ENCODE measurements around the gene FBXL4.

Gene FBXL4

DNA sequence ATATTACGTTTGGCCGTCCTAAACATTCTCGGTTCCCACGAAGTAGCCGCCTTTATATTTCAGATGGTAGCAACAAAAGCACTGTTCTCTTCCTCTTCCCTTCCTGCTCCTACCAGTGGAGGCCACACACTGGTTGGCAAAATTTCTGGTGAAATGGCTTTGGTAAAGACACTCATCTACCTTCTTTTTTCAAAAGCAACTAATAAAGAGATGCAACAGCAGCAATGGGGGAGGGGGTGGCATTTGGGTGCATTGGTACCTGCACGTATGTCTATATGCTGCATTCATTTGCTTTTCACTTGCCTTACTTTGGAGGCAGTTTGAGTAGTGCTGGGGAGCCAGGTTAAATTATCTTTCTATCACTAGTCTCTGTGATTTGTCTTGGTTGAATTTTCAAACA lies 107.4 kb downstream of the FBXL4 start:
- in situ Hi-C loops (cut with MboI; ENCODE audit: low sequenced_read_pairs) = no loop called here

DNA sequence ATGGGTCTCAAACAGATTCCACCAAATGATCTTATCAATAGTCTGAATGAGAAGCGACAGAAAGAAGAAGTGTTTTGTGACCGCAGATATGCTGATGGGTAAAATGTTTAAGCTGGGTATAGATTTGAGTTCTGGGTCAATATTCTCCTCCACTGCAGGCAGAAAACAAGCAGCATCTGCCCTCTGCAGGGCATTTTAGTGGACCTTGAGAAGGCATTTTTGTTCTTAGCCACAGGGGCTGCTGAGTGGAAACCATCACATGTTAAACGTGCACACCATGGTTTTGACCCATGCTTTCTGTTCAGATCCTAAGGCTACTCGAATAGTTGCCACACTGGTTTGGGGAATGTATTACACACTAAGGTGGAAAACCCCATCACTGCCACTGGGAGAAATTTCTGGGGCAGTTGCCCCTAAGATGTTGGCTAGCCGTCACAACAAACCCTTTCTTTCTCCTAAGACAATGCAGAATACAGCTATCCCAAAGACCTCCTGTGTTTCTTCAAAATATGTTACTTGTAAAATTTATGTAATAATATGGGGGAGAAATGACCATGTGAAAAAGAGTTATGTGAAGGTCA lies 107.9 kb downstream of the FBXL4 start:
- in situ Hi-C loops (cut with MboI; ENCODE audit: low sequenced_read_pairs) = no loop called here

DNA sequence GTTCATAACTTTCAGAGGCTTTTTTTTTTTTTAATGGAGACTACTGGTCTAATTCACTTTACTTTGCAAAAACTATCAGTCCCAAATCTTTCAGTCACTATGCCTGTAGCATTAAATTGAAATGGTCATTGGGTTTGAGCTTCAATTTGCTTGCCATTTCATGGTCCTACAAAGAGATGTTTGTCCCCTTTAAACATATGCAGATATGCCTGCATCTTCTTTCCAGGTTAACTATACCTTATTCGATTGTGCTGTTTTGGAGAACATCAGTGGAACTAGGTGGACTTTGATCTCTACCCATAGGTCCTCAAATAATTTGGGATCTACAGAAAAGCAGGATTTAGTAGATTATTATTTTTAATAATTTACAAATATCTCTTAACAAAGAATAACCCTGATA lies 108.8 kb downstream of the FBXL4 start:
- in situ Hi-C loops (cut with MboI; ENCODE audit: low sequenced_read_pairs) = no loop called here

DNA sequence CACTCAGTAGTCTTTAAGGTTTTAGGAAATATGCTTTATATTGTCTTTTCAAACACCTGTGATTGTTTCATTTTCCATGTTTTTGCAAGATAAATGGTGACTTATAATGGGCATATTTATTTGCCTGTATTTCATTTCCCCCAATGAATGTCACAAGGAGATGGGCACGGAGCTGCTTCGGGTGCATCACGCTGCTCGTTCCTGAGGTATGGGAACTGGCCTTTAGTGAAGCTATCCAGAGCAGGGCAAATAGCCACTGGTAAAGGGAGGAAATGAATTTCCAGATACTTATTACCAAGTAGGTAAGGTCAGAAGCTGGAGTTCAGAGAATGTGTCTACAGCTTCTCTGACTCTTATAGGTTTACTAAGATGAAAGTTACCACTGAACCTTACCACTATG lies 109.7 kb downstream of the FBXL4 start:
- in situ Hi-C loops (cut with MboI; ENCODE audit: low sequenced_read_pairs) = no loop called here

DNA sequence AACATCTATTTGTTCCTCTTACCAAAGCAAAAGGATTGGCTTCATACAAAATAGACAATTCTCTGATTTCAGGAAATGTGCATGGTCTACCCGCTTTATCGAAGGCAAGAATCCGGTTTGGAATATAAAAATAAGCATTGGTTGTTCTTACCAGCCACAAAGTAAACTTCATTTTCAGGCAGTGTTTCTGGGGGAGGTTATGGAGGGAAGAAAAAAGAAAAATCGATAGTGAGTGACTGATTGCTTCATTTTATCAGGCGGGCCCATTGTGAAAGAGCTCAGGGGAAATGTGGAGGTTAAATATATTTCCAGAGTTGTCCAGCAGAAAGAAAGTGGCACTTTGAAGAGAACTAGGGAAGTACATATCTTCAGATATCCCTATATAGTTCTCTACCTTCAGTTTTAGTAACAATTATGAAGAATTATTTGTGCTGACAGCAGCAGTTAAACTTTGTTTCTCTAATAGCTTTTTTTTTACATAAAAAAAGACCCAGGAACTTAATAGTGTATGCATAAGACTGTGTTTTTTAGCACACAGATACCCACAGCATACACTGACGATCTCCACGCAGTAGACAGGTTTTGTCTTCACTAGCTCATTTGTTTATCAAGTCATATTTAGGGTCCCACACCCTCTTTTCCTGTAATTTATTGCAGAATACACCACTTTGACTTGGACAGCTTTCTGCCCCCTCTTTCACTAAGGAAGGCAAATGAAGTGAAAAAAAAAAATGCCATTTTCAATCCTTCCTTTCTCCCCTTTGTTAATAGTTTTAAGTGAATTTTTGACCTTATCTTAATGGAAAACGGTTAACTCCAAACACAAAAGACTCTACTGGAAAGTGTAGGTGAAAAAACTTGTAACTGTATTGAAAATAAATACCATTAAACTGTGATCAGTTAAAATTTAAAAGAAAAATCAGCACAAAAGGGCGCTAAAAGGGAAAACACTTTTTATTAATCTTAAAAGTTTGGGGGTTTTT lies 110.5 kb downstream of the FBXL4 start:
- in situ Hi-C loops (cut with MboI; ENCODE audit: low sequenced_read_pairs) = no loop called here

DNA sequence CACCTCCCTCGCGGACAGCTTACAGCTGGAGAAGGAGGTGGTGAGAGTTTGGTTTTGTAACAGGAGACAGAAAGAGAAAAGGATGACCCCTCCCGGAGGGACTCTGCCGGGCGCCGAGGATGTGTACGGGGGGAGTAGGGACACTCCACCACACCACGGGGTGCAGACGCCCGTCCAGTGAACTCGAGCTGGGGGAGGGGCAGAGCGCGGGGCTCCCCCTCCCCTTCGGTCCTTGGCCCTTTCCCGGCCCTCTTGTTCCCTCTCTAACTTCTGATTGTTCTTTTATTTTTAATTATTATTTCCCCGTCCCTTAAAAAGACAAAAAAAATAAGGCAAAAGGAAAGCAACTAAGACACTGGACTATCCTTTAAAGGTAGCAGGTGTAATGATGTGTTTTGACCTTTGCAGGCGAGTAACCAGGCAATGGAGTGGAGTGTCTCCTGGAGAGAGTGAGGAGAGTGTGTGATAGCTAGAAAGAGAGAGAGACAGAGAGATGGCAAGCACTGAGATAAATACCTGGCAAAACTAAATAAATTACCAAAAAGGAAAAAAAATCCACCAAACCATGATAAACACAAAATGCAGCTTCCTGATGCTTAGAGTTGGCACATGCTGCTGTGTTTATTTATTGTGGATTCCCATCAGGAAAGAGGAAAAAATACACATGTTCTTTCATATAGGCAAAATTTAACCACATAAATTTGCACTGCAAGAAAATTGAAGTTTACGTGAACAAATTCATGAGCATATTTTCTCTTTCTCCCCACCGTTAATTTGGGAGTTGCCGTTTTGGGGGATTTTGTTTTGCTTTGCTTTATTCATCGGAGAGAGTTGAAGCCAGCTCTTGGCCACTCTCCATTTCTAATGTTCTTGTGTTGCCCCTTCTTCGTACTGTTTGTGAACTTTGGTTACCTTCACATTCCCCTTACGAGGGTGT lies 111.5 kb downstream of the FBXL4 start:
- in situ Hi-C loops (cut with MboI; ENCODE audit: low sequenced_read_pairs) = no loop called here

DNA sequence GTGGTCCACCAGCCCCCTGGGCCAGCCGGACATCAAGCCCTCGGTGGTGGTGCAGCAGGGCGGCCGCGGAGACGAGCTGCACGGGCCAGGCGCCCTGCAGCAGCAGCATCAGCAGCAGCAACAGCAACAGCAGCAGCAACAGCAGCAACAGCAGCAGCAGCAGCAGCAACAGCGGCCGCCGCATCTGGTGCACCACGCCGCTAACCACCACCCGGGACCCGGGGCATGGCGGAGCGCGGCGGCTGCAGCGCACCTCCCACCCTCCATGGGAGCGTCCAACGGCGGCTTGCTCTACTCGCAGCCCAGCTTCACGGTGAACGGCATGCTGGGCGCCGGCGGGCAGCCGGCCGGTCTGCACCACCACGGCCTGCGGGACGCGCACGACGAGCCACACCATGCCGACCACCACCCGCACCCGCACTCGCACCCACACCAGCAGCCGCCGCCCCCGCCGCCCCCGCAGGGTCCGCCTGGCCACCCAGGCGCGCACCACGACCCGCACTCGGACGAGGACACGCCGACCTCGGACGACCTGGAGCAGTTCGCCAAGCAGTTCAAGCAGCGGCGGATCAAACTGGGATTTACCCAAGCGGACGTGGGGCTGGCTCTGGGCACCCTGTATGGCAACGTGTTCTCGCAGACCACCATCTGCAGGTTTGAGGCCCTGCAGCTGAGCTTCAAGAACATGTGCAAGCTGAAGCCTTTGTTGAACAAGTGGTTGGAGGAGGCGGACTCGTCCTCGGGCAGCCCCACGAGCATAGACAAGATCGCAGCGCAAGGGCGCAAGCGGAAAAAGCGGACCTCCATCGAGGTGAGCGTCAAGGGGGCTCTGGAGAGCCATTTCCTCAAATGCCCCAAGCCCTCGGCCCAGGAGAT lies 112.4 kb downstream of the FBXL4 start:
- in situ Hi-C loops (cut with MboI; ENCODE audit: low sequenced_read_pairs) = no loop called here

DNA sequence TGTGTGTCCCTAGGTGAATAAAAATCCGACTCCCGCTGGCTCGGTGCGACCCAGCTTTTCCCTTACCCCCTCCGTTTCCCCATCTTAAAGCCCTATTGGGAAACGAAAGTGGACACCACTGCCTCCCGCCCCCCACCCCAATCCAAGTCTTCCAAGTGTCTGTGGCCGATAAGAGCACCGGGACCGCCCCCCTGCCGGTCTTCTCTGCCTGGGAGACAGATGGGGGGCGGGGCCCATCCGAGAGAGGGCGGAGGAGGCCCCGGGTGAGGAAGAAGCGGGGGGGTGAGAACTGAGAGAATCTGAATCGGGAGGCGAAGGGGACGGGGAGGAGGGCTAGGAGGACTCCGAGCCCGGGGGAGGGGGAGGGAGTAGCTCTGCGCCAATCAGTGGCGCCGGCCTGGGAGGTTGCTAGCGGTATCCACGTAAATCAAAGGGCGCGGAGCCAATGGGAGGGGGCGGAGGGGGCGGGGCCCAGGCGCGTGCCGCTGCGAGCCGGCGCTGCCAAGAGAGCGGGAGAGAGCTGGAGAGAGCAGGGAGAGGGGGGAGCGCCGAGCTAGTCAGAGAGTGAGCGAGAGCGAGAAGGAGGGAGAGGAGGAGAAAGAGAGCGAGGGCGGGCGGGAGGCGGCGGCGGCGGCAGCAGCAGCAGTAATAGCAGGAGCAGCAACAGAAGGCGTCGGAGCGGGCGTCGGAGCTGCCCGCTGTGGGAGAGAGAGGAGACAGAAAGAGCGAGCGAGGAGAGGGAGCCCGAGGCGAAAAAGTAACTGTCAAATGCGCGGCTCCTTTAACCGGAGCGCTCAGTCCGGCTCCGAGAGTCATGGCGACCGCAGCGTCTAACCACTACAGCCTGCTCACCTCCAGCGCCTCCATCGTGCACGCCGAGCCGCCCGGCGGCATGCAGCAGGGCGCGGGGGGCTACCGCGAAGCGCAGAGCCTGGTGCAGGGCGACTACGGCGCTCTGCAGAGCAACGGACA lies 113.4 kb downstream of the FBXL4 start, which contains the start of gene POU3F2:
Gene POU3F2 (plus strand): TSS at position 515 of the 972 bp plus-strand sequence. CDS start 300 bp downstream, at position 815.
- in situ Hi-C loops (cut with MboI; ENCODE audit: low sequenced_read_pairs) = no loop called here

DNA sequence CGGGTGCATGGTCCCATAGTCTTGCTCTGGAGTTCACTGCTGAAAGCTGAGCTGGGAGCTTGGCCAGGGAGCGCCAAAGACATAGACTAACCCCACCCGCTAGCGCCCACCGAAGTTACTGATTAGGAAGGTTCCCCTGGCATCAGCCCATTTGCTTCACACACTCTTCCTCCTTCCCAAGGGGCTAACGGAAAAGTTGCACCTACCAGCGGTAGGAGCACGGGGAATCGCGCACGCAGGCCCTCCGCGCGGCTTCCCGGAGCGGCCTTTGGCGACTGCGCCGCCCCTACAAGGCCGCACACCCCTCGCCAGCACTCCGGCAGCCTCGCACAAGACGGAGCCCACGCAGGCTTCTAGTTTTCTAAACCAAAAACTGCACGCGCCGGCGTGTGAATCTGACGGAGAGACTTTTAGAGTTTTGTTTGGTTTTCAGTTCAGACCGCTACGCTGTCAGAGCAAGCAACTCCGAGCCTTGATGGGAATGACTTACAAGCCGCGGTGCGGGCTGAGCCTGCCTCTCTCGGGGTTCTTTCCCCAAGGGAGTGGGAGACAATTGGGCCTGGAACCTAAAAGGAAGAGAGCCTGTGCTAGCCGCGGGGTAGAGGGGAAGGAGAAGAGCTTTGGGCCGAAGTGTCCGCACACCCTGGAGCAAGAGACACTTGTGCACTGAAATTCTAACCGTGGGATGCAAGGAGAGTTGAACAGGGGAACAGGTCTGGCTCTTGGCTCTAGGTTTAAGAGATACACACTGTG lies 114.3 kb downstream of the FBXL4 start:
- in situ Hi-C loops (cut with MboI; ENCODE audit: low sequenced_read_pairs) = no loop called here

DNA sequence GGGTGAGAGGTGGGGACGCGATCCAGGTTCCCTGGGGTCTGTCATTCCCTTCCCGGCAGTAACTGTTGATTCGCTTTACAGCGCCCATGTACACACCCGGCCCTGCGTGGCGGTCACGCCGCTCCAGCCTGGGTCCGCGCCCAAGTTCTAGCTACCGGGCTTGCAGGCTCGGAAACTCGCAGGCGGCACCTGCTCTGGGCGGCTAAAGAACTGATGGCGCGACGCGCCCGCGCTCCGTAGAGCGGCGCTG lies 114.8 kb downstream of the FBXL4 start:
- in situ Hi-C loops (cut with MboI; ENCODE audit: low sequenced_read_pairs) = no loop called here

DNA sequence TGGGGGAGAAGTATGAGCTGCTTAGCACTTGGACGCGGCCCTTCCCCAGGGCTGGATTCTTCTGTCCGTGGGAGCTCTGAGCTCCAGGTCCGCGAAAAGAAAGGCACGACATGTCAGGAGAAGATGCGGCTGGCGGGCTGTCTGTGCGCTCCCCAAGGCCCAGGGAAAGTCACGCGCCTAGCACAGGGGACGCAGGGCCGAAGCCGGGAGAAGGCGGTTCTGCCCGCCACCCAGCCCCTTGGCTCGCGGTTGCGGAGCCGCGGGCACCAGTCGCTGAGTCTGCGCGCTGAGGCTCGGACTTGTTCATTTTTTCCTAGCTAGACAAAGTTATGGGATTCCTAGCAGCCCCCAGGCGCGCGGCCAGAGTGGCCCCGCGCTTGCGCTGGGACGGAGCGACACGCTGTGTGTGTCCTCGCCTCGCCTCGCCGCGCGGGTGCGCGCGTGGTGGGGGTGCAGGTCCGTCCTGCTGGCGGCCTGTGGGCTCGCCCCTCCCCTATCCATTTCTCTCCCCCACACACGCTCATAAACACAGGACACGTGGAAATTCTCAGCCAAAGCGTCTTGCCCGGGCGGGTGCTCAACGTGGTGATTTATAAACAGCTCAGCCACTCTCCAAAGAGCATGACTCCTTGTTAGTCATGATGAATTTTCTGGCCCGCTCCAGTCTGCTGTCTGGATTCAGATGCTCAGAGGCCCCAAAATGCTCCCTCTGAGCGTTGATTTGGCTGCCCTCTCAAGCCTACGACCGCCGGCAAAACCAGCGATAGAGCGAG lies 115.3 kb downstream of the FBXL4 start:
- in situ Hi-C loops (cut with MboI; ENCODE audit: low sequenced_read_pairs) = no loop called here

DNA sequence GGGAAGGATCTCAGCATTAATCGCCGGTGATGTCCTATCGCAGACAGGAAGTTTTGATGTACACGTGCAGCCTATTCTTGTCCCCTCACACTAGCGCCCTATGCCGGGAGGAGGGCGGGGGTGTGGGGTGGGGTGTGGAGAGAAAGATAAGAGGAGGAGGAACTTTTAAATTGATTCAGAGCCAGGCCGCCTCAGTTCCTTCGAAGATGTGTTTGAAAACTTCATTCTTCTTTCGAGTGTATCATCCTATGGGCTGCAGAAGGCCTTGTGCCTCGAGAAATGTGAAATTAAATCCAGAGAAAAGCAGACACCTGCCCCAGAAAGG lies 115.8 kb downstream of the FBXL4 start:
- in situ Hi-C loops (cut with MboI; ENCODE audit: low sequenced_read_pairs) = no loop called here

DNA sequence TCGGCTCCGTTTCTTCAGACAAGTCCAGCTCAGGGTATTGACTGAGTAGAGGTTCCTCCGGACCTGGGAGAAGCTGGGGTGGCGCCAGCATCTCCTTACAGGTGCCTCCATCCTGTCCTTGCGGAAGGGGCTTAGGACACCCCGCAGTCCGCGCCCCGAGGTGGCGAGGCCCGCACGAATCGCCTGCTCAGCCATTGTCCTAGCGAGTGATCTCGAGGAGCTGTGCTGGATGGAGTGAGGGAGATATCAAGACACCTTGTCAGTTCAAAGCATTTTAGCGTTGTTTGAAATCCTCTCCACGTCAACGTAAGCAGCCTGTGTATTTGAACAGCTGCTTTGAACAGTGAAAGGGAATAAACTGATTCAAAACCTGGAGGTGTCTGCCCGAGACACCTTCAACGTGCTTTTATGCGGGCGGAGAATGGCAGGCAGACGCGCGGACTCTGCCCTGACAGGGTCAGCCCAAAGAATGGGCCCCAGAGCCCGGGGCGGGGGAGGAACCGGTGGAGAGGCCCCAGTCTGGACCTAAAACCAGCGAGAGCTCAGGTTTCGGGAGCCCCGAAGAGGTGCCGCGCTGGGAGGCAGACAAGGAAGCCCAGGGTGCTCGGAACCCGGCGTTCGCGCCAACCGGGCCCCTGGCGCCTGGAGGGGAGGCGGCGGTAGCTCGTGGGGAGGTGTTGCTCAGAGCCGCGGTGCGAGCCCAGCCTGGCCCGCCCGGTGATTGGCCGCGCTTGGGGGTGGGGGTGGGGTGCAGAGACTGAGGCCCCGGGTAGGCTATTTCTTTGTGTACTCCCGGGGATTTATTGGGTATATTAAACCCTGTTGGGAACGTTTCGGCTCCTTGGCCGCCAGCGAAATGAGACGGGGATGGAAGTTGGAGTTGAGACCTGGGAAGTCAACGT lies 116.4 kb downstream of the FBXL4 start:
- in situ Hi-C loops (cut with MboI; ENCODE audit: low sequenced_read_pairs) = no loop called here

DNA sequence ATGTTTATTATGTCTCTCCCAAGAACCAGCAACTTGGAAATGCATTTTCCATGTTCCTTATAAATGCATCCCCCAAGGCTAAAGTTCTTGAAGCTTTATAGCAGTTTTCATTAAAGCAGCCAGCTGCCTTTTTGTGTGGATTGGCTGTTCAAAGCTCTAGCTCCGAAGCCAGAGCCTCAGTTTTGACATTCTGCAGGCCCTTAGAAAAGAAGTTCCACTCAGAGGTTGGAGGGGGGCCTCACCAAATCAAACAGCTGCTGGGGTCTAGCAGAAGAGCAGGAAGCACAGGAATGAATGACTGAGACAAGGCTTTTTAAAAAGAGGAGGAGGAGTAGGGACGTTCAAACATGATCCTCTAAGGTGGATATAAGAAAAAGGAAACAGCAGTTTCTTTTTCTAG lies 117.6 kb downstream of the FBXL4 start:
- in situ Hi-C loops (cut with MboI; ENCODE audit: low sequenced_read_pairs) = no loop called here

DNA sequence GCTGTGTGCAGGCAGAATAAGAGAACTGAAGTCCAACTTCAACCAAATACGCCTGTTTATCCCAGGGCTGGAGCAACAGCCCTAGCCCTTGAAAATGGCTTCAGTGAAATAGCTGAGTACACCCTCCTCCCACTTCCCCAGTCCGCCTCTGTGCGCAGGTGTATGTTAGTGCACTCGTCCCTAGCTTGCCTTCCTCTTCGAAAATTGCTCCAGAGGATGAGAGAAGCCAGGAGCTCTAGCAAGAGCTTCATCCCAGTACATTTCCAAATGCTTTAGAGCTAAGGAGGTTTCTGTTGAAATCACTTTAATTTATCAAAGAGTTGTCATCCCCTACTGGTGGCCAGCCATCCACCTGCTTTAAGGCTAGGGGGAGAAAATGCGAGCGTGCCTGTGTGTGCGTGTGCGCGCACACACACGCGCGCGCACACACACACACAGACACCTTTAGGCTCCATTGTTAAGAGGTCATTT lies 118.8 kb downstream of the FBXL4 start:
- in situ Hi-C loops (cut with MboI; ENCODE audit: low sequenced_read_pairs) = no loop called here

DNA sequence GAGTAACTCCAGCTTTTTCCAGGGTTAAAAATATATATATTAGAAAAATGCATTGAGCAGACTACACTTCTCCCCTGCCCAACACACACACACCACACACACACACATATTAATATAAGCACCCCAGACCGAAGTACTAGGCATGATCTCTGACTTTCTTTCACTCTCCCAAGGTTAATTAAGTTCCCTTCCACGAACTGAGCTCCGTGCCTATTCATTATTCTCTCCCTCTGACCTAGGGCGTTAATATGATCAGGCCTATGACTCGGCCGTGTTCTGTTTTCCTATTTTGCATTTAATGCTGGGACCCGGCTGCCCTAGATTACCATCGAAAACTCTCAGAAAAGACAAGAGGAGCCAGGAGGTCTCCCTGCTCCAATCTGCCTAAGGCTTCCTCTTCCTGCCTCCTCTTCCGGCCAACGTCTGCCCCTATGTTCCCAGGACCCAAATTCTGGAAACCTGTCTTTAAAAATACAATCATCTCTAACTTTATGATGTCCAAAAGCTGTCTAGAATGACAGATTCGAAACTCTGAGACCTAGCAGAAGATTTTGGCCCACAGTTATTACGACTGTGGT lies 119.4 kb downstream of the FBXL4 start:
- in situ Hi-C loops (cut with MboI; ENCODE audit: low sequenced_read_pairs) = no loop called here

All from HL-60/S4 treated with phorbol 12-myristate 13-acetate at 8.2 ng/mL for 4 days and 3 days (cell line).